GM18861 (cell line): ENCODE data around the gene GRIN2C.

ENCODE experiments used
- ATAC-seq: cut with Tn5 transposase; IDR thresholded peaks from one replicate; pipeline ENCODE4 v1.9.1; 2021; ENCODE audit not compliant: unreplicated experiment

The GRIN2C gene

GRCh38 chr17:74803971-74804370, 55.7 kb downstream of the GRIN2C start:
- ATAC-seq = no peak

GRCh38 chr17:74803388-74803930, 56.2 kb downstream of the GRIN2C start:
- no peak for ATAC-seq

DNA sequence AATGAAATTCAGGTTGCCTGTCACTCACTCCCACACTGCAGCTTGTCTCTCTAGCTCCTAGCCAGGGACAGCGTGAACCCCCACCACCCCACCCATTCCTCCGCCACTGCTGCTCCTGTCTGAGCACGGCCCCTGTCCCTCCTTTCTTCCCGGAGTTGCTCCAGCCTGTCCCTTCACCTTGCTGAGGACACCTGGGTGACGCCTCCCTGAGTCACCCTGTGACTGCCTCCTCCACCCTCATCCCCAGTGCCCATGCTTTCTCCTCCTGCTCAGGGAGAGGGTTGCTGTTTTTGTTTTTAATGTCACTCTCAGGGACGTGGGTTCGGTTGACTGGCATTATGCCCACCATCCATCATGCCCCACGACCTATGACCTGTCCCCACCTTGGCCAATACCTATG, 57.8 kb downstream of the GRIN2C start:
- no peak for ATAC-seq

DNA sequence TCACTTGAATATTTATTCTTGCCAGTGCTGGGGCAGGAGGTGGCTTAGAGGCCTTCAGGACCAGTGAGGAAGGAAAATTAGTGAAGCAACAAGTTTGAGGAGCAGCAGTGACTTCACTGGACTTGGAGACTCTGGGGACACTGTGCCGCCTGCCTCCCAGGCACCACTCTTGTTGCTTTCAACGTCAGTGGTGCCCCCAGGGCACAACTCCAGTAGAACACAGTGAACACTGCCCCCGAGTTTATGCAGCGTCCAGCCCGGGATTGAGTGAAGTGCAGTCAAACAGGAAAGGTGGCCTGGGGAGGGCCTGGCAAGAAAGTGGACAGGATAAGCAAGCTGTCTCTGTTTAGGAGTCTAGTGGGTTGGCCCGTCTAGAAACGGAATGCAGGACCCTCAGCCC, 59.2 kb downstream of the GRIN2C start:
- no peak for ATAC-seq

- ATAC-seq = no peak
Observed at GRCh38 chr17:74799097-74799496, 60.6 kb downstream of the GRIN2C start.

DNA sequence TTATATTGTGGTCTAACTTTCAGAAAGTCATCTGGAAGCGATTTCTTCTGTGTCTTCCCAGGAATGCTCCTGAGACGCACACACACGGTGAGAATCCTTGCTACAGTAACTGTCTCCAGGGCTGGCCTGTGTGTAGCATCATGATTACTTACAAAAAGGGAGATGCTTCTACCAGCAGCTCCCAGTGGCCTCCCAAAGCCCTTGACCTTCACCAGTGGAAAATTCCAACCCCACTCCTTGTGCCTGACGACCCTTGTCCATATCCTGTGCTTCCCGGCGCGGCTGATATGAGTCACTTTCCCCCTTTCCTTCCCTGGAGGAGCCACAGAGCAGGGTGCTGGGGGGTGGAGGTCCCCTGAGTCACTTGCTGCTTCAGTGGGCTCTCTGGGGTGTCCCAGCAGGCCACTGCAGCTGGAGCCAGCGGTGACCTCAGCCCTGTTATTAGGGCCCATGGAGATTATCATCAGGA, 61.4 kb downstream of the GRIN2C start:
- ATAC-seq = no peak

DNA sequence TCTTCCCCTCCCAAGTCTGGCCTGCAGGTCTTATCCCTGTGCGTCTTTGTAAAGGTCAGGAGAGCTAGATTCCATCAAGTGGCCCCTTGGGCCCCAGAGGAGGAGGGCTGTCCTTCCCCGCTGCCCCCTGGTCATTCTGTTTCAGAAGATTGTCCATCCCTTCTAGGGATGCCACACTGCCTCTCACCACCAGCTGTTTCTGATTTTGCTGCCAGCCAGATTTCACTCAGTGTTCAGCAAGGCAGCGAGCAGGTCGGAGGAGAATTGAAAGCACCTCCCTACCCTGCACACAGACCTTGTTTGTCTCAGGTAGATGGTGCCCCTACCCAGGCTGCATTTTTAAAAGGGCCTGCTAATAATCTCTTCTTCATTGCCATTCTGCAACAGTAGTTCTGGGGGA, 61.9 kb downstream of the GRIN2C start:
- no peak for ATAC-seq

DNA sequence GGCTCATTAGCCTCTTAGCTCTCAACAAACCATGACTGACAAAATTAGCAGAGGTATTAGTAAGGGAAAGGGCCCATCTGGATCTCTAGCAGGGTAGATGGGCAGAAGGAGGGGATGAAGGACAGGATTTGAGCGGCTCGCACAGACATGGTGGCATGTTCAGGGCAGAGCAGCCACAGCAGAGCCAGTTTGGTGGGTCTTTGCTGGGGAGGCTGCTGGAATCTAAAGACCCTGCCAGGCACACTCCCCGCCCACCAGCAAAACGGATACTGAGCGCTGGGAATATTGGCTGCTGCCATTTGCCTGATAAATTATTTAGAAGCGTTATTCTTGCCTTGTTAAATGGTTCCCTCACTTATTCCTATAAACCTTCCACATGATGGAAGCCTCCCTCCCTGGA, 62.8 kb downstream of the GRIN2C start:
- ATAC-seq = no peak

DNA sequence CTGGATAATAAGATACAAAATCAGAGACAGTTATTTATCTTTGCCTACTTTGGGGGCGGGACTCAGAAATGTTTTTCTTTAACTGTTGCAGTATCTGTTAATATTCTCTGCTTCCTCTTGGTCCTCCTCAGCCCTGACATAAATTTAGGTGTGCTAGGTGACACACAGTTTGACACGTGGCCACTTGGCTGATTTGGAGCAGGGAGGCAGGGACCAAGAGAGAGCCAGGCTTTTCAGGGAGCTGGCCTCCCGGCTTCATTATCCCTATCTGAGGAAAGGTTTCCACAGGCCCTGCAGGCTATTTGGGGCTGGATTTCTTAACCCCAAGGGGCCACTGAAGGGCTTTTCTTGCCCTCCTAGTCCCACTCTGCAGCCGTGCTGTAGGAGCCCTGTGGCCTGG, 63.5 kb downstream of the GRIN2C start:
- ATAC-seq = no peak

DNA sequence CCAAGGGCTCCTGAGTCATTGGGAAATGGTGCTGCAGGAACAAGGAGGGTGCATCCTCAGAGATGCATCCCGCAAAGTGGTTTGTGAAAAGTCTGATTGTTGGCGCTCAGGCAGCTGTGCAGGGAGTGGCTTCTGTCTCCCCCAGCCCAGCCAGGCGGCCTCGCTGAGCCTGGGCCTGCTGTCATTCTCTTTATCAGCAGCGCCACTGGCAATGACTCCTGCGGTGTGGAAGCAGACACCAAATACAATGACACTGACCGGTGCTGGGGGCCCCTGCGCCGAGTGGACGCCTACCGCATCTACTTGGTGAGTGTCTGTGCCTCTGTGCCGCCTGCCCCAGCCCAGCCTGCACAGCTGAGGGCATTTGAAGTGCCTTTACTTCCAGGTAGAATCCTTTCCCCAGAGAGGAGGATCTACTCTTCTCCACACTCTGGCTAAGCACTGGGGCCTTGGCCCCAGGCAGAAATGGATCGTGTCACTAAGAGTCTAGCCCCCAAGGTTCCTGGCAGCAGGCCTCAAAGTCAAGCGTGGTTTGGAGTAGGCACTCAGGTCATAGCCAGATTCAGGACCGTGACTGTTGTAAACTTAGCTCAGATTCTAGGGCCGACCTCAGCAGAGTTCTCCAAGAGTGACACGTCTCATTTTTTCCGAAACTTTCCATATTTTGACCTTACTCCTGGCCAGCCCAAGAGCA, 64.2 kb downstream of the GRIN2C start:
- ATAC-seq = no peak

DNA sequence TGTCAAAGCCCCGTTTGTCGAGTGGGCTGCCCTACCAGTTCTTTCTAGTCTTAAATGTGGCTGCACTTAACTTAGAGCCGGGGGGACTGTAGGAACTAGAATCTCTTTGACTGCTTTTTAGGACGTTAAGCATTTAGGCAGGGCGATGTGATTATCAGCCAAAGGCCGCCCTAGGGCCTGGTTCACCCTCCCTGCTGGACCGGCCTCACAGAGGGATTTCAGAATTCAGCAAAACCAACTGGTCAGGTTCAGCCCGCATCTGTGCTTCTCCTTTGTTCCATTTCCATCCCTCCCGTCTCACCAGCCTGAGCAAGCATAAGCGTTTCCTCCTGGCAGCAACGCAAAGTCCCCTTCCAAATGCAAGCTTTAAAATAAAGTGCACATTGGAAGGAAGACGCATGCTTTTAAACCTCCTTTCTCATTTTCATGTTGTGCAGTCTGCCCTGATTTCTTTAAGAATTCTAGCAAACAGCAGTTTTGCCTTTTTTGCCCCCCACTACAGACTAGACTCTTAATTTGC, 67.0 kb downstream of the GRIN2C start:
- no peak for ATAC-seq
